Myocyte (in vitro differentiated cells): ENCODE data around the gene ARL6IP1. TPM values are rescaled to one million over a fixed set of nuclear protein-coding genes. Genes with fewer than 3 reads are reported as not detected.
"Not testable (repeated sequence)": the region's sequence is repeated elsewhere in the genome, so short reads cannot be mapped to it uniquely, and the experiment has no call there.

Experiments used
- DNase-seq: peaks from one replicate; pipeline ENCODE4 v3.0.0-alpha.2; 2012; ENCODE audit warnings: low read depth
- total RNA-seq: library from RNA; depleted of rRNA; stranded (reverse); fragments of >200 nt; gene quantifications from 2 replicates; pipeline ENCODE4 v1.2.3, GENCODE V29; 2014

ARL6IP1 gene
- total RNA-seq, 1 donor from 2014 or later, result 94.5 TPM

- DNase-seq, result no peak
Measured at GRCh38 chr16:18800293-18800692, 1.1 kb downstream of the ARL6IP1 start.

GRCh38 chr16:18799500-18799899 lies 1.8 kb downstream of the ARL6IP1 start:
- no peak for DNase-seq

- no peak for DNase-seq
Measured at GRCh38 chr16:18797746-18798145, 3.6 kb downstream of the ARL6IP1 start.

- DNase-seq, result no peak
Measured at GRCh38 chr16:18796377-18796776, 5.0 kb downstream of the ARL6IP1 start.

- no peak for DNase-seq
Measured at GRCh38 chr16:18792836-18793433, 8.4 kb downstream of the ARL6IP1 start.

GRCh38 chr16:18789850-18790706 lies 11.3 kb downstream of the ARL6IP1 start, which contains the start of gene RPS15A:
Gene RPS15A (minus strand): TSS chr16:18790334. CDS start chr16:18789113, 1,221 bp downstream.
- peak; percentile 98 for DNase-seq

- no peak for DNase-seq
Measured at GRCh38 chr16:18789515-18789849, 11.9 kb downstream of the ARL6IP1 start.

GRCh38 chr16:18788828-18789514 lies 12.4 kb downstream of the ARL6IP1 start:
- no peak for DNase-seq

GRCh38 chr16:18784917-18785623 lies 16.3 kb downstream of the ARL6IP1 start:
- no peak for DNase-seq

GRCh38 chr16:18783430-18784341 lies 17.7 kb downstream of the ARL6IP1 start:
- DNase-seq, result no peak

- no peak for DNase-seq
Measured at GRCh38 chr16:18782697-18783429, 18.5 kb downstream of the ARL6IP1 start.

- DNase-seq, result not testable (repeated sequence)
Measured at GRCh38 chr16:18781232-18781631, 20.1 kb downstream of the ARL6IP1 start.

GRCh38 chr16:18780460-18781026 lies 20.8 kb downstream of the ARL6IP1 start:
- not testable (repeated sequence) for DNase-seq

- DNase-seq, result not testable (repeated sequence)
Measured at GRCh38 chr16:18777664-18778063, 23.7 kb downstream of the ARL6IP1 start.

- not testable (repeated sequence) for DNase-seq
Measured at GRCh38 chr16:18776334-18776733, 25.0 kb downstream of the ARL6IP1 start.

- DNase-seq, result not testable (repeated sequence)
Measured at GRCh38 chr16:18774651-18775050, 26.7 kb downstream of the ARL6IP1 start.

- DNase-seq, result not testable (repeated sequence)
Measured at GRCh38 chr16:18772171-18772570, 29.2 kb downstream of the ARL6IP1 start.

- not testable (repeated sequence) for DNase-seq
Measured at GRCh38 chr16:18770336-18770962, 30.9 kb downstream of the ARL6IP1 start.

- peak; percentile 34 for DNase-seq
Measured at GRCh38 chr16:18767217-18767616, 34.1 kb downstream of the ARL6IP1 start.
